Keratinocyte (primary cell): ENCODE results near the gene FGFR2. TPM values are rescaled to one million over a fixed set of nuclear protein-coding genes. Genes with fewer than 3 reads are reported as not detected.

Source experiments
- DNase-seq: peaks from one replicate; pipeline ENCODE4 v3.0.0-alpha.2; 2011; ENCODE audit warnings: low read depth, missing footprints, low spot score
- FAIRE-seq: peaks from 2 replicates; lab custom pipeline; 2011; peaks lifted over from hg19 to GRCh38; lab: Jason Lieb, UNC
- H2AFZ ChIP-seq: 2 replicates; pipeline ENCODE4 v1.6.0; 2012; ENCODE audit warnings: low read length, control low read depth, inconsistent platforms; ENCODE audit not compliant: control insufficient read depth
- H3K27ac ChIP-seq: 2 replicates; pipeline ENCODE4 v1.5.1; 2011; ENCODE audit warnings: low read length; ENCODE audit not compliant: control insufficient read depth, insufficient read depth
- H3K27me3 ChIP-seq: 3 replicates; pipeline ENCODE4 v1.6.0; 2011; ENCODE audit warnings: low read length; ENCODE audit not compliant: control insufficient read depth, insufficient read depth; ENCODE audit errors: extremely low read depth
- H3K36me3 ChIP-seq, 2 experiments: 2 replicates in 1 of 2; 3 replicates in 1 of 2; pipeline ENCODE4 v1.5.1; 2011; ENCODE audit warnings: low read length in 2 of 2, mild to moderate bottlenecking in 1 of 2; ENCODE audit not compliant: control insufficient read depth in 2 of 2, insufficient read depth in 2 of 2; ENCODE audit errors: extremely low read depth in 1 of 2
- H3K4me1 ChIP-seq: 3 replicates; pipeline ENCODE4 v1.5.1; 2011; ENCODE audit warnings: low read length; ENCODE audit not compliant: control insufficient read depth, insufficient read depth; ENCODE audit errors: extremely low read depth
- H3K4me2 ChIP-seq: 3 replicates; pipeline ENCODE4 v1.6.0; 2011; ENCODE audit warnings: low read depth, low read length; ENCODE audit not compliant: control insufficient read depth, insufficient read depth; ENCODE audit errors: extremely low read depth
- H3K4me3 ChIP-seq, 3 experiments: fragments of 200-600 bp in 1 of 3; sonication (generic) in 1 of 3; 2 replicates in 2 of 3; 3 replicates in 1 of 3; pipeline ENCODE4 v1.5.1; 2011 to 2016; ENCODE audit warnings: low read length in 3 of 3, mild to moderate bottlenecking in 3 of 3, control low read depth in 2 of 3, inconsistent platforms in 1 of 3, low read depth in 1 of 3, mixed read lengths in 1 of 3, mixed run types in 1 of 3, moderate library complexity in 1 of 3; ENCODE audit not compliant: control insufficient read depth in 2 of 3, insufficient read depth in 2 of 3; ENCODE audit errors: extremely low read depth in 1 of 3
- H3K79me2 ChIP-seq: 2 replicates; pipeline ENCODE4 v1.6.0; 2012; ENCODE audit warnings: low read length; ENCODE audit not compliant: control insufficient read depth, insufficient read depth
- H3K9ac ChIP-seq: 3 replicates; pipeline ENCODE4 v1.6.0; 2011; ENCODE audit warnings: low read length; ENCODE audit not compliant: control insufficient read depth, insufficient read depth; ENCODE audit errors: extremely low read depth
- H3K9me1 ChIP-seq: 3 replicates; pipeline ENCODE4 v1.6.0; 2011; ENCODE audit warnings: low read length; ENCODE audit not compliant: control insufficient read depth, insufficient read depth; ENCODE audit errors: extremely low read depth
- H3K9me3 ChIP-seq: 2 replicates; pipeline ENCODE4 v1.5.1; 2012; ENCODE audit warnings: low read depth, low read length; ENCODE audit not compliant: control insufficient read depth
- H4K20me1 ChIP-seq: 3 replicates; pipeline ENCODE4 v1.6.0; 2011; ENCODE audit warnings: low read length; ENCODE audit not compliant: control insufficient read depth, insufficient read depth; ENCODE audit errors: extremely low read depth
- CTCF ChIP-seq, 3 experiments: IDR thresholded peaks in 1 of 3; conservative IDR thresholded peaks in 1 of 3; optimal IDR thresholded peaks in 1 of 3; 2 replicates in 2 of 3; 3 replicates in 1 of 3; pipeline versions ENCODE3 to v1.5.1; 2011; ENCODE audit warnings: low read length in 3 of 3, mild to moderate bottlenecking in 3 of 3, moderate library complexity in 2 of 3, control low read depth in 1 of 3, inconsistent platforms in 1 of 3; ENCODE audit not compliant: insufficient read depth in 2 of 3; ENCODE audit errors: extremely low read depth in 1 of 3
- EZH2 ChIP-seq: IDR thresholded peaks from one replicate; pipeline ENCODE4 v1.6.1; 2012; ENCODE audit warnings: inconsistent platforms, mild to moderate bottlenecking, low read length, moderate library complexity
- dilution Hi-C: fragments of 300-500 bp; cut with MboI; formaldehyde crosslinking; loops from one replicate; pipeline ENCODE4 v1.7.0; 2020; ENCODE audit warnings: low sequenced_read_pairs; ENCODE audit not compliant: extremely low pct_ligation_motif_present
- polyA plus RNA-seq, 5 experiments: library from polyadenylated mRNA; depleted of rRNA in 3 of 5; stranded (reverse) in 3 of 5; stranded (forward) in 1 of 5; unstranded in 1 of 5; fragments of >200 nt; gene quantifications; 1 replicate in 1 of 5; 2 replicates in 3 of 5; 3 replicates in 1 of 5; pipeline versions ENCODE4 v1.2.1 to v1.2.3, GENCODE V29; 2011 to 2012; ENCODE audit warnings: missing spikeins in 2 of 5, low read depth in 1 of 5, low replicate concordance in 1 of 5

The FGFR2 gene
- polyA plus RNA-seq, 1 donor (not counting 4 experiments of a cell fraction or from before 2014, with no cell fraction given), result 20.6 TPM

- H2AFZ ChIP-seq, result no peak overlapping the region
- H3K36me3 ChIP-seq, result peaks cover 7 to 11% of the 10 kb centered on the region in 2 experiments
- no peak overlapping the region for H3K4me3 ChIP-seq
- no peak overlapping the region for H3K27ac ChIP-seq
- peaks cover 11% of the 10 kb centered on the region for H3K4me1 ChIP-seq
- DNase-seq (no peak), FAIRE-seq (no peak)
- H4K20me1 ChIP-seq, result no peaks in the 10 kb centered on the region
- H3K79me2 ChIP-seq, result peaks cover 1% of the 10 kb centered on the region
- H3K9ac ChIP-seq, result no peak overlapping the region
- dilution Hi-C loops, result no loop called here
- H3K9me1 ChIP-seq, result no peaks in the 10 kb centered on the region
- no peak overlapping the region for H3K4me2 ChIP-seq
- no peaks in the 10 kb centered on the region for H3K9me3 ChIP-seq
- no peaks in the 10 kb centered on the region for H3K27me3 ChIP-seq
- no peak for TF ChIP-seq EZH2
- no peak for TF ChIP-seq CTCF (optimal IDR thresholded peaks at IDR 0.05 in 1 of 3, IDR thresholded peaks at IDR 0.05 in 1 of 3, conservative IDR thresholded peaks at IDR 0.05 in 1 of 3; ENCODE audit: extremely low read depth in 1 of 3, insufficient read depth in 2 of 3, low read length in 3 of 3)
Measured at GRCh38 chr10:121536310-121536913, 61.8 kb downstream of the FGFR2 start.

DNA sequence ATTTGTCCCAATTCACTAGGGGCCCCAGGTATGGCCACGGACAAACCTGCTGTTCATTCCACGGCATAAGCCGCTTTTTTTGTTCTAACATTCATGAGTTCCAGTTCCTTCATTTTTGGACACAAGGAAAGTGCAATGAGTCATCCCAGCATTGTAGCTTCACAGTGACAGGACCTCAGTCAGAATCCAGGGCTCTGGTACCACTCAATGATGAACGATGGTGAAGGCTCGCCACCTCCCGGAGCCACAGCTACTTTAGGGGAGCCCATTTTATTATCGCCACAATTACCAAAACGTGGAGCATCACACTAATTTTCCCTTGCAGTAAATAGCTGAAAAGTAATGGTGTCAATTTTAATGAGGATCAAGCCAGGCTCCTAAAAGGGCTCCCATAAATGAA lies 62.9 kb downstream of the FGFR2 start:
- Histone ChIP-seq H3K27me3 (no peaks in the 10 kb centered on the region), H3K27ac (no peak overlapping the region), H3K9me1 (no peaks in the 10 kb centered on the region), H3K36me3 (peaks cover 7 to 11% of the 10 kb centered on the region in 2 experiments), H3K4me3 (no peak overlapping the region), H3K4me1 (peaks cover 11% of the 10 kb centered on the region), H3K4me2 (no peak overlapping the region), H3K9me3 (no peaks in the 10 kb centered on the region), H2AFZ (no peak overlapping the region), H4K20me1 (no peaks in the 10 kb centered on the region), H3K79me2 (peaks cover 2% of the 10 kb centered on the region), H3K9ac (no peak overlapping the region)
- TF ChIP-seq CTCF (optimal IDR thresholded peaks at IDR 0.05 in 1 of 3, IDR thresholded peaks at IDR 0.05 in 1 of 3, conservative IDR thresholded peaks at IDR 0.05 in 1 of 3; ENCODE audit: extremely low read depth in 1 of 3, insufficient read depth in 2 of 3, low read length in 3 of 3), result no peak
- no peak for TF ChIP-seq EZH2
- no peak for FAIRE-seq
- dilution Hi-C loops, result no loop called here
- DNase-seq, result no peak
